MCF 10A (cell line): Measurements from ENCODE around the gene EME1. TPM values are rescaled to one million over a fixed set of nuclear protein-coding genes. Genes with fewer than 3 reads are reported as not detected.
A peak's percentile ranks its signal among the peaks of the same experiment; 100 is the strongest.
"Not testable (repeated sequence)": the region's sequence is repeated elsewhere in the genome, so short reads cannot be mapped to it uniquely, and the experiment has no call there.

ENCODE experiments used
- BruUV-seq: library from RNA; stranded (reverse); fragments of 400-500 nt; replicated peaks from 2 replicates; lab custom pipeline; 2021; lab: Mats Ljungman, UMichigan
- CTCF ChIA-PET: fragments of 300-600 bp; sonication (Branson Sonifier 250); formaldehyde crosslinking; extraction: SDS; loops from one replicate; lab custom pipeline; 2021; ENCODE audit warnings: antibody characterized with exemption, inconsistent platforms; lab: Yijun Ruan, JAX
- POLR2A ChIA-PET: fragments of 300-600, 350-650 bp; sonication (Branson Sonifier 250); formaldehyde crosslinking; extraction: SDS; loops from one replicate; lab custom pipeline; 2020; ENCODE audit warnings: antibody characterized with exemption, inconsistent platforms; lab: Yijun Ruan, JAX
- DNase-seq: peaks from one replicate; pipeline ENCODE4 v3.0.0-alpha.2; 2018; ENCODE audit not compliant: unreplicated experiment
- H3K27ac Mint-ChIP-seq: one replicate; pipeline ENCODE4 v1.8.0; 2022; ENCODE audit warnings: mild to moderate bottlenecking, low read depth, mixed read lengths; ENCODE audit not compliant: unreplicated experiment
- H3K27me3 Mint-ChIP-seq: one replicate; pipeline ENCODE4 v1.8.0; 2022; ENCODE audit warnings: mixed read lengths; ENCODE audit not compliant: insufficient read depth, unreplicated experiment
- H3K36me3 Mint-ChIP-seq: one replicate; pipeline ENCODE4 v1.8.0; 2022; ENCODE audit warnings: mild to moderate bottlenecking, moderate library complexity, mixed read lengths; ENCODE audit not compliant: insufficient read depth, unreplicated experiment
- H3K4me1 Mint-ChIP-seq: one replicate; pipeline ENCODE4 v1.8.0; 2022; ENCODE audit warnings: mixed read lengths; ENCODE audit not compliant: insufficient read depth, unreplicated experiment
- H3K4me3 Mint-ChIP-seq: one replicate; pipeline ENCODE4 v1.8.0; 2022; ENCODE audit warnings: mild to moderate bottlenecking, moderate library complexity, mixed read lengths; ENCODE audit not compliant: unreplicated experiment
- H3K9me3 Mint-ChIP-seq: one replicate; pipeline ENCODE4 v1.8.0; 2022; ENCODE audit warnings: mixed read lengths; ENCODE audit not compliant: unreplicated experiment
- CTCF ChIP-seq: fragments of 200-600 bp; IDR thresholded peaks from one replicate; pipeline ENCODE4 v1.8.0; 2022; ENCODE audit warnings: antibody characterized with exemption, mild to moderate bottlenecking; ENCODE audit not compliant: unreplicated experiment
- intact Hi-C: fragments of 100-400 bp; cut with micrococcal nuclease; formaldehyde crosslinking; loops from 2 replicates; pipeline ENCODE4 v1.14.1; 2022
- total RNA-seq: library from RNA; stranded (reverse); gene quantifications from 2 replicates; pipeline ENCODE4 v1.2.3, GENCODE V29; 2022

The EME1 gene
- total RNA-seq, 1 experiment from 2014 or later: 6.0 TPM

- BruUV-seq, intact Hi-C loops, DNase-seq, H3K9me3 Mint-ChIP-seq, H3K36me3 Mint-ChIP-seq, H3K4me1 Mint-ChIP-seq, H3K4me3 Mint-ChIP-seq: not testable (repeated sequence)
- POLR2A ChIA-PET: interaction anchor here (0.8 to 1.4 kb wide), 2 partner anchors 9 to 74 kb away, joined by 3 read pairs; no protein-coding TSS in a partner anchor
- Mint-ChIP-seq H3K27ac (peak overlapping the region; percentile 33), H3K27me3 (peaks cover 26% of the 10 kb centered on the region)
- CTCF ChIA-PET: interaction anchor here (0.7 to 1.6 kb wide), 2 partner anchors 9 to 205 kb away, joined by 3 to 4 read pairs; partner anchors contain the start of gene LRRC59
These were observed 32.3 kb downstream of the EME1 start for GRCh38 chr17:50405351-50405750.

- DNase-seq: no peak
- no peak overlapping the region for H3K27ac Mint-ChIP-seq
- BruUV-seq: no TSS peak
- CTCF ChIA-PET: interaction anchor here (0.8 to 1.9 kb wide), 5 partner anchors 8 to 72 kb away, joined by 3 to 12 read pairs (median 3); partner anchors contain the start of genes ACSF2 and LRRC59
- H3K27me3 Mint-ChIP-seq: peaks cover 28% of the 10 kb centered on the region
- TF ChIP-seq CTCF: no peak
- no peak overlapping the region for H3K4me3 Mint-ChIP-seq
- POLR2A ChIA-PET: interaction anchor here (1.0 to 2.2 kb wide), 2 partner anchors 9 to 11 kb away, joined by 3 to 13 read pairs; partner anchors contain the start of gene LRRC59
- no peaks in the 10 kb centered on the region for H3K36me3 Mint-ChIP-seq
- intact Hi-C loops: no loop called here
- H3K4me1 Mint-ChIP-seq: no peaks in the 10 kb centered on the region
- peaks cover under 1% of the 10 kb centered on the region for H3K9me3 Mint-ChIP-seq
These were observed 33.5 kb downstream of the EME1 start for GRCh38 chr17:50406578-50406977.

- intact Hi-C loops: no loop called here
These were observed 34.9 kb downstream of the EME1 start for GRCh38 chr17:50407921-50408320.

GRCh38 chr17:50412188-50412732 lies 39.2 kb downstream of the EME1 start:
- no peak for TF ChIP-seq CTCF
- Mint-ChIP-seq H3K9me3 (peaks cover 7% of the 10 kb centered on the region), H3K4me3 (no peak overlapping the region), H3K27ac (no peak overlapping the region), H3K36me3 (no peaks in the 10 kb centered on the region), H3K4me1 (no peaks in the 10 kb centered on the region), H3K27me3 (peaks cover 10% of the 10 kb centered on the region)
- BruUV-seq: no TSS peak
- DNase-seq: no peak
- ChIA-PET POLR2A (interaction anchor here (0.6 to 1.2 kb wide), 3 partner anchors 11 to 34 kb away, joined by 3 to 4 read pairs (median 3); no protein-coding TSS in a partner anchor), CTCF (interaction anchor here (0.6 to 1.1 kb wide), 2 partner anchors 22 to 26 kb away, joined by 3 read pairs; no protein-coding TSS in a partner anchor)
- intact Hi-C loops: no loop called here

More at GRCh38 chr17:50407921-50408320, 34.9 kb downstream of the EME1 start:
- POLR2A ChIA-PET: interaction anchor here (0.6 to 2.2 kb wide), 2 partner anchors 10 to 14 kb away, joined by 3 to 13 read pairs; partner anchors contain the start of gene LRRC59
- TF ChIP-seq CTCF: no peak
- Mint-ChIP-seq H3K27ac (no peak overlapping the region), H3K4me1 (no peaks in the 10 kb centered on the region), H3K27me3 (peaks cover 36% of the 10 kb centered on the region), H3K36me3 (no peaks in the 10 kb centered on the region), H3K9me3 (peaks cover 7% of the 10 kb centered on the region), H3K4me3 (no peak overlapping the region)
- no TSS peak for BruUV-seq
- DNase-seq: no peak
- CTCF ChIA-PET: interaction anchor here (1.9 kb wide), 1 partner anchor 10 kb away, joined by 12 read pairs; no protein-coding TSS in a partner anchor
